Kidney (tissue), 14 donors: ENCODE measurements around the gene ARV1. TPM values are rescaled to one million over a fixed set of nuclear protein-coding genes. Genes with fewer than 3 reads are reported as not detected.
"Not testable (repeated sequence)": the region's sequence is repeated elsewhere in the genome, so short reads cannot be mapped to it uniquely, and the experiment has no call there.

Experiments used
- DNase-seq, 5 donors: peaks; one replicate each; pipeline ENCODE4 v3.0.0-alpha.2; 2013 to 2020
- FAIRE-seq: peaks from 2 replicates; lab custom pipeline; 2012; peaks lifted over from hg19 to GRCh38; lab: Jason Lieb, UNC
- H3K27ac ChIP-seq, 2 donors: one replicate each; pipeline ENCODE4 v1.7.0; 2013; ENCODE audit warnings: low read depth in 2 of 2, low read length in 2 of 2, inconsistent platforms in 1 of 2
- H3K27me3 ChIP-seq: one replicate; pipeline ENCODE4 v1.7.1; 2013; ENCODE audit warnings: low read length, inconsistent platforms; ENCODE audit not compliant: control insufficient read depth, insufficient read depth
- H3K36me3 ChIP-seq, 3 donors: one replicate each; pipeline versions ENCODE4 v1.7.0 to v1.7.1; 2013; ENCODE audit warnings: low read length in 3 of 3, control low read depth in 1 of 3, inconsistent platforms in 1 of 3; ENCODE audit not compliant: insufficient read depth in 3 of 3, control insufficient read depth in 2 of 3
- H3K4me1 ChIP-seq, 3 donors: one replicate each; pipeline versions ENCODE4 v1.7.0 to v1.7.1; 2013; ENCODE audit warnings: low read length in 3 of 3, inconsistent platforms in 1 of 3, low read depth in 1 of 3; ENCODE audit not compliant: control insufficient read depth in 2 of 3, insufficient read depth in 2 of 3
- H3K4me3 ChIP-seq, 3 donors: one replicate each; pipeline versions ENCODE4 v1.7.0 to v1.8.1; 2013; ENCODE audit warnings: low read length in 3 of 3, control low read depth in 1 of 3, inconsistent platforms in 1 of 3
- H3K9ac ChIP-seq, 3 donors: one replicate each; pipeline versions ENCODE4 v1.7.0 to v1.7.1; 2013; ENCODE audit warnings: low read length in 3 of 3, control low read depth in 1 of 3, inconsistent platforms in 1 of 3
- H3K9me3 ChIP-seq, 3 donors: one replicate each; pipeline versions ENCODE4 v1.7.0 to v1.7.1; 2013; ENCODE audit warnings: low read length in 3 of 3, control low read depth in 1 of 3, inconsistent platforms in 1 of 3; ENCODE audit not compliant: control insufficient read depth in 2 of 3, insufficient read depth in 1 of 3
- intact Hi-C: fragments of 100-400 bp; cut with DNase I; formaldehyde crosslinking; loops from one replicate; pipeline ENCODE4 v1.11.1; 2022
- polyA plus RNA-seq: library from polyadenylated mRNA; stranded (reverse); fragments of 350-450 nt; fragmentation: Illumina TruSeq; extraction: RNeasy Lipid Tissue Mini Kit (QIAGEN cat#74804); gene quantifications from one replicate; pipeline ENCODE4 v1.2.3, GENCODE V29; 2014; ENCODE audit warnings: low read depth, low replicate concordance; ENCODE audit not compliant: insufficient read depth
- total RNA-seq: library from RNA; stranded (reverse); fragmentation: NEBNext Ultra II Directional; extraction: Animal tissue kit (Norgen Biotek cat#: 25700); gene quantifications from one replicate; pipeline ENCODE4 v1.2.1, GENCODE V29; 2021
- TF ChIP-seq, protein P1 (sequence below): IDR thresholded peaks from 3 replicates; pipeline ENCODE4 v1.5.1; 2012; ENCODE audit warnings: mild to moderate bottlenecking, moderate library complexity, borderline replicate concordance; ENCODE audit not compliant: insufficient read depth; ENCODE audit errors: extremely low read depth
- donor health status: control.
- donor health status: control.
- donor health status: control.
- donor health status: control.
- donor health status: control.
- donor health status: DM: yes; HTN: yes; CAD: no.
- donor health status: Normal renal cell carcinoma (clear cell type).

ARV1 gene
- total and polyA plus RNA-seq, 2 donors from 2014 or later = 21.1 to 38.5 TPM

DNA sequence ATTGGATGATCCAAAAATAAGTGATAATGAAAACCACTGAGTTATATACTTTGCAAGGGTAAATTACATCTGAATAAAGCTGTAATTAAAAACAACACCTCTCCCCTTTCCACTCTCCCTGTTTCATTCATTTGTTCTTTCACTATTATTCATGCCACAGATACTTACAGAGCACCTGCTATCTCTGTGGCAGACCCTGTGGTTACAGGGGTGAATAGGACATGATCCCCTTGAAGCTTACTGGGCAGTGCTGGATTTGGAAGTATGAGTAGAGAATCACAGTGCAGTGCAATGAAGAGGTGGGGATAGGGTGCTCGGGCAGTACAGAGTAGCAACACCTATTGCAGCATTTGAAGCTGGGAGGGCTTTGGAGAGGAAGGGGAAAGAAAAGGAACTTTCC is 21.7 kb downstream of the ARV1 start:
- H3K27ac ChIP-seq = no peak overlapping the region
- no peak for FAIRE-seq
- H3K27me3 ChIP-seq = no peaks in the 10 kb centered on the region
- TF ChIP-seq, protein P1, sequence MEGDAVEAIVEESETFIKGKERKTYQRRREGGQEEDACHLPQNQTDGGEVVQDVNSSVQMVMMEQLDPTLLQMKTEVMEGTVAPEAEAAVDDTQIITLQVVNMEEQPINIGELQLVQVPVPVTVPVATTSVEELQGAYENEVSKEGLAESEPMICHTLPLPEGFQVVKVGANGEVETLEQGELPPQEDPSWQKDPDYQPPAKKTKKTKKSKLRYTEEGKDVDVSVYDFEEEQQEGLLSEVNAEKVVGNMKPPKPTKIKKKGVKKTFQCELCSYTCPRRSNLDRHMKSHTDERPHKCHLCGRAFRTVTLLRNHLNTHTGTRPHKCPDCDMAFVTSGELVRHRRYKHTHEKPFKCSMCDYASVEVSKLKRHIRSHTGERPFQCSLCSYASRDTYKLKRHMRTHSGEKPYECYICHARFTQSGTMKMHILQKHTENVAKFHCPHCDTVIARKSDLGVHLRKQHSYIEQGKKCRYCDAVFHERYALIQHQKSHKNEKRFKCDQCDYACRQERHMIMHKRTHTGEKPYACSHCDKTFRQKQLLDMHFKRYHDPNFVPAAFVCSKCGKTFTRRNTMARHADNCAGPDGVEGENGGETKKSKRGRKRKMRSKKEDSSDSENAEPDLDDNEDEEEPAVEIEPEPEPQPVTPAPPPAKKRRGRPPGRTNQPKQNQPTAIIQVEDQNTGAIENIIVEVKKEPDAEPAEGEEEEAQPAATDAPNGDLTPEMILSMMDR = no peak
- H3K4me3 ChIP-seq = no peak overlapping the region
- no peak for DNase-seq
- peaks cover 0 to 13% (median 6%) of the 10 kb centered on the region in 3 donors for H3K9me3 ChIP-seq
- no peak overlapping the region for H3K9ac ChIP-seq
- H3K4me1 ChIP-seq = no peaks in the 10 kb centered on the region
- H3K36me3 ChIP-seq = peaks cover 16 to 38% (median 29%) of the 10 kb centered on the region in 3 donors
- intact Hi-C loops = no loop called here

- Histone ChIP-seq H3K9ac (no peak overlapping the region), H3K36me3 (peaks cover 16 to 32% (median 27%) of the 10 kb centered on the region in 3 donors), H3K27me3 (no peaks in the 10 kb centered on the region), H3K4me3 (no peak overlapping the region), H3K27ac (no peak overlapping the region), H3K9me3 (peaks cover 0 to 17% (median 9%) of the 10 kb centered on the region in 3 donors), H3K4me1 (no peaks in the 10 kb centered on the region)
- intact Hi-C loops = no loop called here
- DNase-seq (no peak), FAIRE-seq (no peak)
- TF ChIP-seq, protein P1 = no peak
Observed at GRCh38 chr1:231001892-231002291, 23.0 kb downstream of the ARV1 start.

GRCh38 chr1:231007535-231007934 is 28.6 kb downstream of the ARV1 start:
- DNase-seq, H3K9ac ChIP-seq, FAIRE-seq, H3K4me3 ChIP-seq, H3K36me3 ChIP-seq, H3K27ac ChIP-seq, H3K4me1 ChIP-seq, intact Hi-C loops, H3K27me3 ChIP-seq: not testable (repeated sequence)
- H3K9me3 ChIP-seq = peaks cover 0 to 17% (median 9%) of the 10 kb centered on the region in 3 donors

DNA sequence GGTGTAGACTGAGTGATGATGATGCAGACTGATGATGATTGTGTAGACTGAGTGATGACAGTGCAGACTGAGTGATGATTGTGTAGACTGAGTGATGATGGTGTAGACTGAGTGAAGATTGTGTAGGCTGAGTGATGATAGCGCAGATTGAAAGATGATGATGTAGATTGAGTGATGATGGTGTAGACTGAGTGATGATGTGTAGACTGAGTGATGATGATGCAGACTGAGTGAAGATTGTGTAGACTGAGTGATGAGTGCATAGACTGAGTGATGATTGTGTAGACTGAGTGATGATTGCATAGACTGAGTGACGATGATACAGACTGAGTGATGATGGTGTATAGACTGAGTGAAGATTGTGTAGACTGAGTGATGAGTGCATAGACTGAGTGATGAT is 32.5 kb downstream of the ARV1 start:
- no peak overlapping the region for H3K27ac ChIP-seq
- intact Hi-C loops = no loop called here
- FAIRE-seq (no peak), DNase-seq (no peak)
- H3K4me3 ChIP-seq = no peak overlapping the region
- H3K36me3 ChIP-seq = peaks cover 0 to 3% (median 0%) of the 10 kb centered on the region in 3 donors
- peaks cover 0 to 4% (median 1%) of the 10 kb centered on the region in 3 donors for H3K9me3 ChIP-seq
- TF ChIP-seq, protein P1 = no peak
- no peak overlapping the region for H3K9ac ChIP-seq
- no peaks in the 10 kb centered on the region for H3K4me1 ChIP-seq
- H3K27me3 ChIP-seq = no peaks in the 10 kb centered on the region
